ENCODE results near the gene RBBP8.
A peak's percentile ranks its signal among the peaks of the same experiment; 100 is the strongest.
"Not testable (repeated sequence)": the region's sequence is repeated elsewhere in the genome, so short reads cannot be mapped to it uniquely, and the experiment has no call there.

Gene RBBP8

GRCh38 chr18:22933206-22933965 lies at the start of gene RBBP8:
Gene RBBP8 (plus strand): TSS chr18:22933328. CDS start chr18:22936852, 3,524 bp downstream.
- peak; percentile 88 for DNase-seq

- no peak for DNase-seq
Measured at GRCh38 chr18:22883827-22884226, 49.3 kb upstream of the RBBP8 start.

GRCh38 chr18:22885694-22886093 lies 47.4 kb upstream of the RBBP8 start:
- not testable (repeated sequence) for DNase-seq

GRCh38 chr18:22899421-22899820 lies 33.7 kb upstream of the RBBP8 start:
- DNase-seq: no peak

GRCh38 chr18:22900558-22901238 lies 32.4 kb upstream of the RBBP8 start:
- DNase-seq: peak; percentile 76

- DNase-seq: no peak
Measured at GRCh38 chr18:22902093-22902492, 31.0 kb upstream of the RBBP8 start.

- not testable (repeated sequence) for DNase-seq
Measured at GRCh38 chr18:22903248-22903647, 29.9 kb upstream of the RBBP8 start.

GRCh38 chr18:22912149-22912548 lies 21.0 kb upstream of the RBBP8 start:
- DNase-seq: no peak

- no peak for DNase-seq
Measured at GRCh38 chr18:22912835-22913234, 20.3 kb upstream of the RBBP8 start.

GRCh38 chr18:22913861-22914260 lies 19.3 kb upstream of the RBBP8 start:
- no peak for DNase-seq

- no peak for DNase-seq
Measured at GRCh38 chr18:22914633-22915032, 18.5 kb upstream of the RBBP8 start.

- no peak for DNase-seq
Measured at GRCh38 chr18:22915337-22915736, 17.8 kb upstream of the RBBP8 start.

GRCh38 chr18:22921772-22922171 lies 11.4 kb upstream of the RBBP8 start:
- peak; percentile 37 for DNase-seq

GRCh38 chr18:22924589-22924988 lies 8.5 kb upstream of the RBBP8 start:
- DNase-seq: no peak

GRCh38 chr18:22926454-22926853 lies 6.7 kb upstream of the RBBP8 start:
- no peak for DNase-seq

GRCh38 chr18:22928339-22928738 lies 4.8 kb upstream of the RBBP8 start:
- DNase-seq: no peak

GRCh38 chr18:22930089-22930713 lies 2.9 kb upstream of the RBBP8 start:
- DNase-seq: peak; percentile 69

- DNase-seq: no peak
Measured at GRCh38 chr18:22932885-22933205, 283 bp upstream of the RBBP8 start.

GRCh38 chr18:22933966-22934423 lies 867 bp downstream of the RBBP8 start:
- no peak for DNase-seq

- no peak for DNase-seq
Measured at GRCh38 chr18:22934789-22935188, 1.7 kb downstream of the RBBP8 start.

GRCh38 chr18:22935431-22935830 lies 2.3 kb downstream of the RBBP8 start:
- DNase-seq: no peak

- no peak for DNase-seq
Measured at GRCh38 chr18:22936515-22936914, 3.4 kb downstream of the RBBP8 start.

GRCh38 chr18:22939649-22940048 lies 6.5 kb downstream of the RBBP8 start:
- no peak for DNase-seq

- no peak for DNase-seq
Measured at GRCh38 chr18:22943847-22944246, 10.7 kb downstream of the RBBP8 start.
